ENCODE data around the gene EXTL2.

- TF ChIP-seq PATZ1 (CRISPR knock-in tag; IDR thresholded peaks at IDR 0.05; ENCODE audit: borderline replicate concordance), result no peak
- TF ChIP-seq TCF4 (CRISPR knock-in tag; IDR thresholded peaks at IDR 0.05; ENCODE audit: borderline replicate concordance), result no peak
- TF ChIP-seq ZFP3 (CRISPR knock-in tag; IDR thresholded peaks at IDR 0.05), result no peak
Observed at GRCh38 chr1:100909018-100909417, 14.4 kb upstream of the EXTL2 start.

All from SK-N-SH treated with all-trans-retinoic acid at 6 μM for 48 hours (cell line).